Keratinocyte (primary cell): Measurements from ENCODE around the gene CERS1.

Source experiments
- CTCF ChIP-seq, 3 experiments: IDR thresholded peaks in 1 of 3; conservative IDR thresholded peaks in 1 of 3; optimal IDR thresholded peaks in 1 of 3; 2 replicates in 2 of 3; 3 replicates in 1 of 3; pipeline versions ENCODE3 to v1.5.1; 2011; ENCODE audit warnings: low read length in 3 of 3, mild to moderate bottlenecking in 3 of 3, moderate library complexity in 2 of 3, control low read depth in 1 of 3, inconsistent platforms in 1 of 3; ENCODE audit not compliant: insufficient read depth in 2 of 3; ENCODE audit errors: extremely low read depth in 1 of 3
- EZH2 ChIP-seq: IDR thresholded peaks from one replicate; pipeline ENCODE4 v1.6.1; 2012; ENCODE audit warnings: inconsistent platforms, mild to moderate bottlenecking, low read length, moderate library complexity

DNA sequence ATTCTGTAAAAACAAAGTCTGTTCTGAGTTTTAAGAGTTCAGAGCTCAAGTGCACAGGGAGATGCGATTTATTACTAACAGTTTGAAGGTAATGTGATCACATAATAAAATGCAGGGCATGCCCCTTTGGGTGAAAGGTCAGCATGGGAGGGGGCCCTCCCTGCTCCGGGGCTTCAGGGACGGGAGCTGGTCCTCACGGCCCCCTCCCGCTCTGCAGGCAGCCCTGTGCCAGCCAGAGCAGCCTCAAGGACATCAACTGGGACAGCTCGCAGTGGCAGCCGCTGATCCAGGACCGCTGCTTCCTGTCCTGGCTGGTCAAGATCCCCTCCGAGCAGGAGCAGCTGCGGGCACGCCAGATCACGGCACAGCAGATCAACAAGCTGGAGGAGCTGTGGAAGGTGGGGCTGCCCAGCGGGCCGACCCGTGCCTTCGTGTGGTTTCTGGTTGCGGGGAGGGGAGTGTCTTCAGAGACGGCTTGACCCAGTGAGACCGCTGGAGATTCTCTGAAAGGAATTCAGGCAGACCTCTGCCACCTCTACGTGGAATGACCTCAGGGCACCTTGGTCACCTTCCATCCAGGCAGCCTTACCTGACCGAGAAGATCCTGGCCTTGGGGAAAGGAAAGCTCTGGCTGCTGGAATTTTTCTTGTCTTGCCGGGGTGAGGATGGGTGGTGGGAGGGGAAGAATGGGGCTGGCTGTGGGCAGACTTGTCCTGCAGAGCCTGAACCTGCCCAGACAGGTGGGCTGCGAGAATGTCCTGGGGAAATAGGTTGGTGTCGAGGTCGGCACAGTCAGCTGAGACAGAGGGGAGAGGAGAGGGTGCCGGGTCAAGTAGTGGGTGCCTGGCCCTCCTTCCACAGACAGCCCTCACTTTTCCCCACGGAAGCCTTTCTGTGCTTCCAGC lies 45.2 kb downstream of the CERS1 start:
- no peak for TF ChIP-seq CTCF (optimal IDR thresholded peaks at IDR 0.05 in 1 of 3, IDR thresholded peaks at IDR 0.05 in 1 of 3, conservative IDR thresholded peaks at IDR 0.05 in 1 of 3; ENCODE audit: extremely low read depth in 1 of 3, insufficient read depth in 2 of 3, low read length in 3 of 3)
- TF ChIP-seq EZH2, result no peak
